Progenitor cell of endocrine pancreas (in vitro differentiated cells): ENCODE measurements around the gene RAB18. TPM values are rescaled to one million over a fixed set of nuclear protein-coding genes. Genes with fewer than 3 reads are reported as not detected.

Experiments
- DNase-seq: peaks from one replicate; pipeline ENCODE4 v3.0.0; 2021; ENCODE audit warnings: low spot score; ENCODE audit not compliant: unreplicated experiment
- H3K27ac Mint-ChIP-seq: 2 replicates; pipeline ENCODE4 v1.8.0; 2021; ENCODE audit warnings: mild to moderate bottlenecking, moderate library complexity, mixed read lengths
- H3K27me3 Mint-ChIP-seq: 2 replicates; pipeline ENCODE4 v1.8.0; 2021; ENCODE audit warnings: mixed read lengths
- H3K36me3 Mint-ChIP-seq: 2 replicates; pipeline ENCODE4 v1.8.0; 2022; ENCODE audit warnings: mixed read lengths; ENCODE audit not compliant: insufficient read depth
- H3K4me1 Mint-ChIP-seq: 2 replicates; pipeline ENCODE4 v1.8.0; 2021; ENCODE audit warnings: low read depth, mixed read lengths
- H3K4me3 Mint-ChIP-seq: 2 replicates; pipeline ENCODE4 v1.8.0; 2021; ENCODE audit warnings: low read depth, mild to moderate bottlenecking, moderate library complexity, mixed read lengths
- H3K9me3 Mint-ChIP-seq: 2 replicates; pipeline ENCODE4 v1.8.0; 2021; ENCODE audit warnings: low read depth, mixed read lengths
- total RNA-seq: library from RNA; stranded (reverse); gene quantifications from 2 replicates; pipeline ENCODE4 v1.2.1, GENCODE V29; 2021
- TF ChIP-seq, protein P1 (sequence below): fragments of 200-600 bp; sonication (generic); IDR thresholded peaks from one replicate; pipeline ENCODE4 v1.5.0; 2021; ENCODE audit warnings: antibody characterized with exemption, mild to moderate bottlenecking; ENCODE audit not compliant: unreplicated experiment

RAB18 gene
- total RNA-seq, 1 donor from 2014 or later, result 81.0 TPM

DNA sequence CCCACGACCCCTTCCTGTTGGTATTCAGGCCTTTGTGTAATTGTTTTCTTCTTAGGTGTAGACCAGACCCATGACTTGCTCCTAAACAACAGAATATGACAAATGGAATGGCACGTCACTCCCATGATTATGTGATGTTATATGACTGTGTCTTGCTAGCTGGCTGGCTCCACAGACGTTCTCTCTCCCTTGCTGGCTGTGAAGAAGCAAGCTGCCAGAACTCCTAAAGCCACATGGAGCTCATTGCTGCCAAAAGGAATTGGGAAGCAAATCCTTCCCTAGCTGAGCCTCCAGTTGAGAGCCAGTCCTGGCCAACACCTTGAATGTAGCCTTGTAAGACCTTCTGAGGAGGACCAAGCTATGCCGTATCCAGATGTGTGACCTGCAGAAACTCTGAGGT is 74.2 kb downstream of the RAB18 start:
- Mint-ChIP-seq H3K27ac (no peak overlapping the region), H3K36me3 (no peaks in the 10 kb centered on the region), H3K27me3 (no peaks in the 10 kb centered on the region), H3K4me3 (no peak overlapping the region), H3K4me1 (no peaks in the 10 kb centered on the region), H3K9me3 (no peaks in the 10 kb centered on the region)
- no peak for DNase-seq
- TF ChIP-seq, protein P1, sequence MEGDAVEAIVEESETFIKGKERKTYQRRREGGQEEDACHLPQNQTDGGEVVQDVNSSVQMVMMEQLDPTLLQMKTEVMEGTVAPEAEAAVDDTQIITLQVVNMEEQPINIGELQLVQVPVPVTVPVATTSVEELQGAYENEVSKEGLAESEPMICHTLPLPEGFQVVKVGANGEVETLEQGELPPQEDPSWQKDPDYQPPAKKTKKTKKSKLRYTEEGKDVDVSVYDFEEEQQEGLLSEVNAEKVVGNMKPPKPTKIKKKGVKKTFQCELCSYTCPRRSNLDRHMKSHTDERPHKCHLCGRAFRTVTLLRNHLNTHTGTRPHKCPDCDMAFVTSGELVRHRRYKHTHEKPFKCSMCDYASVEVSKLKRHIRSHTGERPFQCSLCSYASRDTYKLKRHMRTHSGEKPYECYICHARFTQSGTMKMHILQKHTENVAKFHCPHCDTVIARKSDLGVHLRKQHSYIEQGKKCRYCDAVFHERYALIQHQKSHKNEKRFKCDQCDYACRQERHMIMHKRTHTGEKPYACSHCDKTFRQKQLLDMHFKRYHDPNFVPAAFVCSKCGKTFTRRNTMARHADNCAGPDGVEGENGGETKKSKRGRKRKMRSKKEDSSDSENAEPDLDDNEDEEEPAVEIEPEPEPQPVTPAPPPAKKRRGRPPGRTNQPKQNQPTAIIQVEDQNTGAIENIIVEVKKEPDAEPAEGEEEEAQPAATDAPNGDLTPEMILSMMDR, result no peak

DNA sequence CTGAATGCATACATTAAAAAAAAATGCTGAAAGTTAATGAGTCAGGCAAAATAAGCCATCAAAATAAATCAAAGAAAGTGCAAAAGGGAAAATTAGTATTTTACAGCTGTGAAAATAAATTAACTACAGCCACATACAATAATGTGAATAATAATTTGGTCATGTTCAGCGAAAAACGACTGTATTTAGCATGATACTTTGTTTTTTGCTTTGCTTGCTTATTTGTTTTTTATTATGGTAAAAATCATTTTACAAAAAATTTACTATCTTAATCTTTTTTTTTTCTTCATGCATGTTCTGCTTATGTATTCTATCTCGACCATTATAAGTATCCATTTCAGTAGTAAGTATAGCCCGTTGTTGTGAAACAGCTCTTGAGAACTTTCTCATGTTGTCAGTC is 77.1 kb downstream of the RAB18 start:
- Mint-ChIP-seq H3K27me3 (no peaks in the 10 kb centered on the region), H3K36me3 (no peaks in the 10 kb centered on the region), H3K9me3 (no peaks in the 10 kb centered on the region), H3K4me3 (no peak overlapping the region), H3K27ac (no peak overlapping the region), H3K4me1 (no peaks in the 10 kb centered on the region)
- no peak for DNase-seq
- TF ChIP-seq, protein P1, result no peak

DNA sequence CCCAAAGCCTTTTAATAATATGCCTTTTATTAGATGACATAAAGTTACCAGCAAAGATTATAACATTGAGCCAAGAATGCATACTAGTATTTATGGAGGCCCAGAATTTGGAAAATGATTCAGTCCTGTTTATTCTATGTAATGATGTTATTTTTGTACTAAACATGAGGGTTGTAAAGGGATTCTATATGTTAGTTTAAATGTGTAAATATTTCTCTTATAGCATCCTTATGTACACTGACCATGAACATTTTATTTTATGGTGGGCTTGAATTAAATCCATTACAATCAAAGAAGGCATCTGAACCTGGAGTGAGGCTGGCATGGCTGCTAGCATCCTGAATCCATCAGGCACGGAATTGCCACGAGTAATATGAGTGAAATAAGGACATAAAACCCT is 80.2 kb downstream of the RAB18 start:
- H3K4me3 Mint-ChIP-seq, result no peak overlapping the region
- no peaks in the 10 kb centered on the region for H3K4me1 Mint-ChIP-seq
- no peak overlapping the region for H3K27ac Mint-ChIP-seq
- TF ChIP-seq, protein P1, result no peak
- no peaks in the 10 kb centered on the region for H3K36me3 Mint-ChIP-seq
- H3K9me3 Mint-ChIP-seq, result peaks cover 6% of the 10 kb centered on the region
- no peak for DNase-seq
- no peaks in the 10 kb centered on the region for H3K27me3 Mint-ChIP-seq

Other genes starting within 250 kb of the RAB18 start
- 0.31 and 0.67 TPM in 2 replicates for gene MKX, start 241.5 kb downstream of the RAB18 start, total RNA-seq